Measurements from ENCODE around the gene FAM83F. TPM values are rescaled to one million over a fixed set of nuclear protein-coding genes. Genes with fewer than 3 reads are reported as not detected.

Gene FAM83F
- polyA plus RNA-seq, 4 donors, result 8.5 to 19.9 (median 14.0) TPM

DNA sequence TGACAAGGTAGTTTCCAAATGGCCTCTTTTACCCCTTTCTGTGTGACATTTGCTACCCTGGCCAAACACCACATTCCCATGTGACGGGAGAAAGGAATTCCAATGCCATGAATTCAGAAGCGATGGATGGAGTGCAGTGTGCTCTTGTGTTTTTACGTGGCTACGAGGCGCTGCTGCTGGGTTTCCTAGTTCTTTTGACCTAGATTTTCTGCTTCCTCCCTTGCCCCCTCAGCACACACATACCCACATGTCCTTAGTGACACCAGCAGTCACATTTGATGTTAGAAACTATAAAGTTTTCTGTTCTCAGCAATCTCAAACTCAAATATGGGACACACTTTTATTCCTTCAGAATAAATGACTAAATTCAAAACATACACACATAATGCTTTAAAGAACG, 42.4 kb upstream of the FAM83F start:
- WGBS, 3 donors, result 69 to 86% (median 84%) methylated on average over 6 of the region's 6 CpGs
- H3K27ac ChIP-seq (ENCODE audit: low read depth in 1 of 3, low read length in 2 of 3), result peak overlapping the region in 1 of 3 donors; percentile 14
- no peak overlapping the region for H3K4me3 ChIP-seq (ENCODE audit: low read depth in 1 of 3, low read length in 3 of 3)
- FAIRE-seq (no peak), DNase-seq (no peak)
- H3K27me3 ChIP-seq (ENCODE audit: control insufficient read depth in 3 of 3, insufficient read depth in 3 of 3, low read length in 3 of 3), result no peaks in the 10 kb centered on the region
- H3K36me3 ChIP-seq (ENCODE audit: control insufficient read depth in 3 of 3, insufficient read depth in 2 of 3, low read depth in 1 of 3, low read length in 3 of 3), result no peaks in the 10 kb centered on the region
- no peaks in the 10 kb centered on the region for H3K9me3 ChIP-seq (ENCODE audit: control insufficient read depth in 2 of 2, insufficient read depth in 1 of 2, low read depth in 1 of 2, low read length in 1 of 2)
- peaks cover 0 to 10% (median 0%) of the 10 kb centered on the region in 3 donors for H3K4me1 ChIP-seq (ENCODE audit: control insufficient read depth in 3 of 3, insufficient read depth in 2 of 3, low read depth in 1 of 3, low read length in 2 of 3)

DNA sequence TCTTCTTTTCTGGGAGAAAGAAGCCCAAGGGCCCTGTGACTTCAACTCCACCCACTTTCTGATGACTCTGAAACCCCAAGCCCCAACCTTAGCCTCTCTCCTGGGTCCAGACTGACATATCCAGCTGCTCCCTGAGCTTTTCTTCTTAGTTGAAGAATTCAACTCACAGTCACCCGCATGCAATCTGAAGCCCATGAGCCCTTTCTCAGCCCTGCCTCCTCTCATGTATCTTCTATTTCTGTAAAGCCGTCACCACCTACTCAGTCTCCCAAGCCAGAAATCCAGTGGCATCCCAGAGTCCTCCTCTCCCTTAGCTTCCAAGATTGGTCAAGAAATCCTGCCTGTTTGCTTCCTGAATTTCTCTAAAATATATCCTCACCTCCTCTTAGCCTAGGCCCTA, 41.7 kb upstream of the FAM83F start:
- Histone ChIP-seq H3K4me3 (ENCODE audit: low read depth in 1 of 3, low read length in 3 of 3) (no peak overlapping the region), H3K4me1 (ENCODE audit: control insufficient read depth in 3 of 3, insufficient read depth in 2 of 3, low read depth in 1 of 3, low read length in 2 of 3) (peaks cover 0 to 5% (median 0%) of the 10 kb centered on the region in 3 donors), H3K9me3 (ENCODE audit: control insufficient read depth in 2 of 2, insufficient read depth in 1 of 2, low read depth in 1 of 2, low read length in 1 of 2) (no peaks in the 10 kb centered on the region), H3K27ac (ENCODE audit: low read depth in 1 of 3, low read length in 2 of 3) (no peak overlapping the region), H3K36me3 (ENCODE audit: control insufficient read depth in 3 of 3, insufficient read depth in 2 of 3, low read depth in 1 of 3, low read length in 3 of 3) (no peaks in the 10 kb centered on the region), H3K27me3 (ENCODE audit: control insufficient read depth in 3 of 3, insufficient read depth in 3 of 3, low read length in 3 of 3) (no peaks in the 10 kb centered on the region)
- WGBS, 3 donors, result 87 to 98% (median 97%) methylated on average over 2 of the region's 2 CpGs
- no peak for DNase-seq
- no peak for FAIRE-seq

DNA sequence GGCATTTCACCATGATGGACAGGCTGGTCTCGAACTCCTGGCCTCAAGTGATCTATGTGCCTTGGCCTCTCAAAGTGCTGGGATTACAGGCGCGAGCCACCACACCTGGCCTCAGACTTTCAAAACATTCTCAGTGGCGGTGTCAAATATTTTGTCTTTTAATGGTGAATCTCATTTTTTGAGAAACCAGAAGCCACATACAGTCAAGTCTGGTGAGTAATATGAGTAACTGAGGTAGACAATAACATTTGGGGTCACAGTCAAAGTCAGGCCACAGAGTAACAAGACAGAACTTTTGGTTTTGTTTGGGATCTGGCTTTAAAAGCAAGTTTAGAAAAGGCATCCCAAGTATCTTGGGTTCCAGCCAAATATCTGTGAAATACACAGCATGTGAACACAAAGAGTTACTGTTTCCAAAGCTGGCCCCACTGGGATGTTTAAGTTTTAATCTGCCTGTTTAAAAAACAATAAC, 40.1 kb upstream of the FAM83F start:
- no peak for FAIRE-seq

DNA sequence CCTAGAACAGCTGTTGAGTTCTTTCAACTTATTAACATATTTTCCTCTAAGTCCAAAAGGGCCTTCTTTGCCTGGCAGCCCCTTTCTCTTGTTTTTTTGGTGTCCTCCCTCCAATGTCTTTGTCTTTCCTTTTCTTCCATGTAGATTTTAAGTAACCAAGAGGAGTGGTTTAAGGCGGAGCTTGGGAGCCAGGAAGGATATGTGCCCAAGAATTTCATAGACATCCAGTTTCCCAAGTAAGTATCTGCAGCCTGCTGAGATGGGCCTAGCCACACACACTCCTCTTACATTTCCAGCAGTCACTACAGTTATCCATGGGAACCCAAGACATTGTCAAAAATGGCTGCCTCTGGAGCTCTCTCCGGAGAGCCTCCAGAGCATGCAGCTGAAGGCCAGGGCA, 39.1 kb upstream of the FAM83F start:
- Histone ChIP-seq H3K36me3 (ENCODE audit: control insufficient read depth in 3 of 3, insufficient read depth in 2 of 3, low read depth in 1 of 3, low read length in 3 of 3) (no peaks in the 10 kb centered on the region), H3K9me3 (ENCODE audit: control insufficient read depth in 2 of 2, insufficient read depth in 1 of 2, low read depth in 1 of 2, low read length in 1 of 2) (no peaks in the 10 kb centered on the region), H3K4me3 (ENCODE audit: low read depth in 1 of 3, low read length in 3 of 3) (no peak overlapping the region), H3K27ac (ENCODE audit: low read depth in 1 of 3, low read length in 2 of 3) (no peak overlapping the region), H3K4me1 (ENCODE audit: control insufficient read depth in 3 of 3, insufficient read depth in 2 of 3, low read depth in 1 of 3, low read length in 2 of 3) (peaks cover 0 to 18% (median 0%) of the 10 kb centered on the region in 3 donors), H3K27me3 (ENCODE audit: control insufficient read depth in 3 of 3, insufficient read depth in 3 of 3, low read length in 3 of 3) (no peaks in the 10 kb centered on the region)
- no peak for FAIRE-seq
- 96 to 100% (median 97%) methylated on average over 2 of the region's 2 CpGs for WGBS, 3 donors
- no peak for DNase-seq

More for the DNA sequence above, 40.1 kb upstream of the FAM83F start:
- 78 to 94% (median 80%) methylated on average over 4 of the region's 4 CpGs for WGBS, 3 donors
- H3K9me3 ChIP-seq (ENCODE audit: control insufficient read depth in 2 of 2, insufficient read depth in 1 of 2, low read depth in 1 of 2, low read length in 1 of 2), result no peaks in the 10 kb centered on the region
- H3K27me3 ChIP-seq (ENCODE audit: control insufficient read depth in 3 of 3, insufficient read depth in 3 of 3, low read length in 3 of 3), result no peaks in the 10 kb centered on the region
- peaks cover 0 to 16% (median 0%) of the 10 kb centered on the region in 3 donors for H3K4me1 ChIP-seq (ENCODE audit: control insufficient read depth in 3 of 3, insufficient read depth in 2 of 3, low read depth in 1 of 3, low read length in 2 of 3)
- H3K4me3 ChIP-seq (ENCODE audit: low read depth in 1 of 3, low read length in 3 of 3), result no peak overlapping the region
- H3K27ac ChIP-seq (ENCODE audit: low read depth in 1 of 3, low read length in 2 of 3), result no peak overlapping the region
- DNase-seq, result no peak
- H3K36me3 ChIP-seq (ENCODE audit: control insufficient read depth in 3 of 3, insufficient read depth in 2 of 3, low read depth in 1 of 3, low read length in 3 of 3), result no peaks in the 10 kb centered on the region

DNA sequence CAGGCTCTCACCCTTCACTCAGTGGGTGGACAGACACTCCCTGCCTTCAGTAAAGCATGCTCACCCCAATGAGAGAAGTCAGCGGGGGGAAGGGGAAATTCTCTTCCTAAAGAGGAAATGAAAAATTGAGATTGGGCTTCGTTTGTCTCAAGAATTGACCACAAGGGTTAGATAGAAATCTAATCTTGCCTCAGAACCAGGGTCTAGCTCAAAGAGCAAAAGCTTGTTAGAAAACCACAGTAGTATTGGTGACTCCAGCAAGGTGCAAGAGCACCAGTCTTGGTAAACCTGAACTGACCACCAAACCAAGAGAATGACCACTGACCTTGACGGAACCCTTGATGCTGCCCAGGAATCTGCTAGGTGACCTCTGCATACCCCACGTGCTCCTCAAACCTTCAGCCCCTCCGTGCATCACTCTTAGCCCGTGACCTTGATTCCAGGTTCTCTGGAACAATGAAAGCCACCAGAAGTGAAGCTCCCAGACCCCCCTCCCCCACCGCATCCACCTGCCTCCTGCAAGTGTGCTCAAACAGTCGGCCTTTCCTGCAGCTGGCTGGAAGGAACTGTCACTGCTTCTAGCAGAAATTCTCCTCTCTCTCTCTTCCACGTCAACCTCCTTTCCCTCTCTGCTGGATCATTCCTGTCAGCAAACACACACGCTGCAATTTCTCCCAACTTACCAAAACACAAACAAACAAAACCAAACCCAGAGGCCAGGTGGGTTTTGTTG, 37.7 kb upstream of the FAM83F start:
- FAIRE-seq (no peak), DNase-seq (no peak)
- no peaks in the 10 kb centered on the region for H3K27me3 ChIP-seq (ENCODE audit: control insufficient read depth in 3 of 3, insufficient read depth in 3 of 3, low read length in 3 of 3)

DNA sequence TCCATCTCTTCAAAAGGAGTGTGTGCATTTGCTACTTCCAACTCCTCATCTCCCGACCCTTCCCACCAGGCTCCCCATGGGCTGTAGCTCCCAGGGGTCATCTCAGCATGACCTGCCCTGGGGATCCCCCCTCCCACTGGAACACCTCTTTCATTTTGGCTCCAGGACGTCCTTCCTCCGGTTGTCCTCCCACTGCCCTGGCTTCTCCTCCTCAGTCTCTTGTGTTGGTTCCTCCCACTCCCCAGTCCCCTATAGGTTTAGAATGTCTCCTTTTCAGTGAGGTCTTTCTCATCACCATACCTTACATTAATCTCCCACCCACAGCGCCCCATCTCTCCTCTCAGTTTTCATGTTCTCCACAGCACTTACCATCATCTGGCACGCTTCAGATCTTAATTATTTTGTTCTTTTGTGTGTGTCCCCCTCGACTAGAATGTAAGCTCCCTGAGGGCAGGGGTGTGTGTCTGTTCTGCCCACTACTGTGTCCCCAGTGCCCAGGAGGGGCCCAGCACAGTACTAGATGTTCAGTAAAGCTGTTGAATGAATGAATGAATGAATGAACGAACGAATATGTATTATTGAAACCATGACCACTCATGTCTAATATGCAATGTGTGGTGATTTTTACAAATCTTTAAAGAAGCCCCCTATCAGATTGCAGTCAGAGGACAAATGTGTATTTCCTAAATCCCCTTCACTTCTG, 36.6 kb upstream of the FAM83F start:
- Histone ChIP-seq H3K27ac (ENCODE audit: low read depth in 1 of 3, low read length in 2 of 3) (no peak overlapping the region), H3K36me3 (ENCODE audit: control insufficient read depth in 3 of 3, insufficient read depth in 2 of 3, low read depth in 1 of 3, low read length in 3 of 3) (no peaks in the 10 kb centered on the region), H3K27me3 (ENCODE audit: control insufficient read depth in 3 of 3, insufficient read depth in 3 of 3, low read length in 3 of 3) (no peaks in the 10 kb centered on the region), H3K4me3 (ENCODE audit: low read depth in 1 of 3, low read length in 3 of 3) (no peak overlapping the region), H3K4me1 (ENCODE audit: control insufficient read depth in 3 of 3, insufficient read depth in 2 of 3, low read depth in 1 of 3, low read length in 2 of 3) (peaks cover 0 to 18% (median 0%) of the 10 kb centered on the region in 3 donors), H3K9me3 (ENCODE audit: control insufficient read depth in 2 of 2, insufficient read depth in 1 of 2, low read depth in 1 of 2, low read length in 1 of 2) (no peaks in the 10 kb centered on the region)
- no peak for DNase-seq
- FAIRE-seq, result no peak
- 80 to 84% (median 81%) methylated on average over 8 of the region's 8 CpGs for WGBS, 3 donors

More for the DNA sequence above, 37.7 kb upstream of the FAM83F start:
- H3K27ac ChIP-seq (ENCODE audit: low read depth in 1 of 3, low read length in 2 of 3), result no peak overlapping the region
- H3K4me3 ChIP-seq (ENCODE audit: low read depth in 1 of 3, low read length in 3 of 3), result no peak overlapping the region
- H3K9me3 ChIP-seq (ENCODE audit: control insufficient read depth in 2 of 2, insufficient read depth in 1 of 2, low read depth in 1 of 2, low read length in 1 of 2), result no peaks in the 10 kb centered on the region
- no peaks in the 10 kb centered on the region for H3K36me3 ChIP-seq (ENCODE audit: control insufficient read depth in 3 of 3, insufficient read depth in 2 of 3, low read depth in 1 of 3, low read length in 3 of 3)
- WGBS, 3 donors, result 56 to 60% (median 56%) methylated on average over 9 to 10 of the region's 10 CpGs
- H3K4me1 ChIP-seq (ENCODE audit: control insufficient read depth in 3 of 3, insufficient read depth in 2 of 3, low read depth in 1 of 3, low read length in 2 of 3), result peaks cover 0 to 18% (median 0%) of the 10 kb centered on the region in 3 donors

DNA sequence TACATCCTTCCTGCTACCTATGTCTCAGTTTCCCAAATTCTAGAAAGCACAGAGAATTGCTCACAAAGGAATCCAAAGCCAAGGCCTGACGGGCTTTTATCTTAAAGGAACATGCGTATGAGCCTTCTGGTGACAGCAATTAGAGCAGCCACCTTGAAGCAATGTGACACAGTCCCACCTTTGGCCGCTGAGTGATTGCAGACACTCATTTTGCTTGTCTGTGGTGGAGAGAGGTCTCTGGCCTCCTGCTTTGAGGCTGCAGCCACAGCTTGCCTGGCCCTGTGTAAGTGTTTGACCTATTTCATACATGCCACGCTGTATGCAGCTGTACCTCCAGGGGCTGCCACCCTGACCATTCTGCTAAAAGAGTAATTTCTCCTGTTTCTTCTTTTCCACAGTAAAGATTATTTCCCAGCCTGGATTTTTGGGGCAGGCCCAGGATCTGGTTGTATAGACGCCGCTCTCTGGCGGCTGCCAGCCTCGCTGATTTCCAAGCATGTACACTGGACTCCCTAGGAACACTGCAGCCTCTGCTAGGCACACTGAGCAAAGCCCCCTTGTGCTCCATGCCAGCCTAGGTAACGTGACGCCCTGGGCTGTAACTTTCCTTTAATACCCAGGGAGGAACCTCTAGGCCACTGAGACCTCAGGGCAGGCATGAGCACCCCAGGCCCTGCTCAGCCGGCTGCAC, 35.7 kb upstream of the FAM83F start:
- FAIRE-seq (no peak), DNase-seq (peak in 1 of 2 donors; percentile 61)
- WGBS, 3 donors, result 76 to 78% (median 78%) methylated on average over 11 of the region's 11 CpGs
- H3K36me3 ChIP-seq (ENCODE audit: control insufficient read depth in 3 of 3, insufficient read depth in 2 of 3, low read depth in 1 of 3, low read length in 3 of 3), result no peaks in the 10 kb centered on the region
- peaks cover 0 to 13% (median 0%) of the 10 kb centered on the region in 3 donors for H3K4me1 ChIP-seq (ENCODE audit: control insufficient read depth in 3 of 3, insufficient read depth in 2 of 3, low read depth in 1 of 3, low read length in 2 of 3)
- no peak overlapping the region for H3K27ac ChIP-seq (ENCODE audit: low read depth in 1 of 3, low read length in 2 of 3)
- no peaks in the 10 kb centered on the region for H3K27me3 ChIP-seq (ENCODE audit: control insufficient read depth in 3 of 3, insufficient read depth in 3 of 3, low read length in 3 of 3)
- H3K9me3 ChIP-seq (ENCODE audit: control insufficient read depth in 2 of 2, insufficient read depth in 1 of 2, low read depth in 1 of 2, low read length in 1 of 2), result no peaks in the 10 kb centered on the region
- H3K4me3 ChIP-seq (ENCODE audit: low read depth in 1 of 3, low read length in 3 of 3), result no peak overlapping the region

Data from small intestine (tissue), 7 donors.